HG03469 (cell line): ENCODE data around the gene HCN4.

ENCODE experiments used
- ATAC-seq: cut with Tn5 transposase; IDR thresholded peaks from one replicate; pipeline ENCODE4 v1.9.1; 2021; ENCODE audit warnings: mild to moderate bottlenecking, moderate library complexity, moderate number of reproducible peaks; ENCODE audit not compliant: unreplicated experiment

The HCN4 gene

GRCh38 chr15:73349191-73349590 is 19.6 kb downstream of the HCN4 start:
- no peak for ATAC-seq

GRCh38 chr15:73346735-73347312 is 21.9 kb downstream of the HCN4 start:
- ATAC-seq = no peak

GRCh38 chr15:73345658-73346057 is 23.1 kb downstream of the HCN4 start:
- ATAC-seq = no peak

- no peak for ATAC-seq
Observed at GRCh38 chr15:73344056-73344455, 24.7 kb downstream of the HCN4 start.

GRCh38 chr15:73341886-73342600 is 26.7 kb downstream of the HCN4 start:
- no peak for ATAC-seq

- no peak for ATAC-seq
Observed at GRCh38 chr15:73340502-73341192, 28.1 kb downstream of the HCN4 start.

GRCh38 chr15:73338606-73339374 is 30.0 kb downstream of the HCN4 start:
- no peak for ATAC-seq

GRCh38 chr15:73338058-73338457 is 30.7 kb downstream of the HCN4 start:
- no peak for ATAC-seq

GRCh38 chr15:73337187-73337586 is 31.6 kb downstream of the HCN4 start:
- no peak for ATAC-seq

GRCh38 chr15:73336756-73337155 is 32.0 kb downstream of the HCN4 start:
- no peak for ATAC-seq

- no peak for ATAC-seq
Observed at GRCh38 chr15:73335471-73335870, 33.3 kb downstream of the HCN4 start.

- ATAC-seq = no peak
Observed at GRCh38 chr15:73335026-73335425, 33.7 kb downstream of the HCN4 start.

GRCh38 chr15:73334086-73334485 is 34.7 kb downstream of the HCN4 start:
- ATAC-seq = no peak

GRCh38 chr15:73333001-73333400 is 35.8 kb downstream of the HCN4 start:
- ATAC-seq = no peak

- no peak for ATAC-seq
Observed at GRCh38 chr15:73331991-73332925, 36.5 kb downstream of the HCN4 start.

GRCh38 chr15:73331501-73331900 is 37.3 kb downstream of the HCN4 start:
- no peak for ATAC-seq

- no peak for ATAC-seq
Observed at GRCh38 chr15:73330206-73331051, 38.3 kb downstream of the HCN4 start.

- ATAC-seq = no peak
Observed at GRCh38 chr15:73329501-73330200, 39.1 kb downstream of the HCN4 start.

- no peak for ATAC-seq
Observed at GRCh38 chr15:73328981-73329380, 39.8 kb downstream of the HCN4 start.
